Transverse colon (tissue), 4 donors: ENCODE measurements around the gene PPP4R3B. TPM values are rescaled to one million over a fixed set of nuclear protein-coding genes. Genes with fewer than 3 reads are reported as not detected.

Source experiments
- DNase-seq: peaks from one replicate; pipeline ENCODE4 v3.0.0-alpha.2; 2019
- H3K27ac ChIP-seq, 4 donors: fragments of 200-600 bp; sonication (generic); 2 replicates each; pipeline ENCODE4 v1.5.1; 2016 to 2018; ENCODE audit warnings: inconsistent platforms in 4 of 4
- H3K27me3 ChIP-seq: fragments of 200-600 bp; sonication (generic); 2 replicates; pipeline ENCODE4 v1.5.1; 2017; ENCODE audit warnings: inconsistent platforms
- H3K36me3 ChIP-seq, 4 donors: fragments of 200-600 bp; sonication (generic); 2 replicates each; pipeline ENCODE4 v1.5.1; 2017 to 2019; ENCODE audit warnings: inconsistent platforms in 4 of 4
- H3K4me1 ChIP-seq, 4 donors: fragments of 200-600 bp; sonication (generic); 2 replicates each; pipeline ENCODE4 v1.5.1; 2017 to 2020; ENCODE audit warnings: inconsistent platforms in 4 of 4
- H3K4me3 ChIP-seq, 4 donors: fragments of 200-600 bp; sonication (generic); 1 replicate in 1 of 4; 2 replicates in 3 of 4; pipeline versions ENCODE4 v1.5.1 to v1.6.1; 2017 to 2019; ENCODE audit warnings: inconsistent platforms in 4 of 4
- H3K9me3 ChIP-seq, 2 donors: fragments of 200-600 bp; sonication (generic); 2 replicates each; pipeline ENCODE4 v1.5.1; 2017 to 2019; ENCODE audit warnings: inconsistent platforms in 2 of 2
- CTCF ChIP-seq, 5 experiments: fragments of 200-600 bp in 3 of 5; fragments of 450-650 bp in 2 of 5; sonication (generic) in 3 of 5; IDR thresholded peaks; 1 replicate in 2 of 5; 2 replicates in 3 of 5; pipeline ENCODE4 v1.5.1; 2016 to 2017; ENCODE audit warnings: antibody characterized with exemption in 5 of 5, inconsistent platforms in 3 of 5, mild to moderate bottlenecking in 2 of 5, moderate library complexity in 1 of 5
- EP300 ChIP-seq: sonication (generic); formaldehyde crosslinking; IDR thresholded peaks from one replicate; pipeline ENCODE4 v1.6.1; 2017; ENCODE audit warnings: antibody characterized with exemption, low read depth
- POLR2A ChIP-seq: fragments of 450-650 bp; IDR thresholded peaks from one replicate; pipeline ENCODE4 v1.6.1; 2016; ENCODE audit warnings: antibody characterized with exemption, mild to moderate bottlenecking, moderate library complexity
- POLR2AphosphoS5 ChIP-seq, 3 donors: sonication (generic); formaldehyde crosslinking; IDR thresholded peaks; one replicate each; pipeline ENCODE4 v1.6.1; 2016; ENCODE audit warnings: antibody characterized with exemption in 3 of 3
- WGBS, 2 donors: methylation state at CpG; one replicate each; pipeline ENCODE4 v1.1.5; 2018; ENCODE audit warnings: low coverage in 1 of 2; 5-methylcytosine and 5-hydroxymethylcytosine counted together
- in situ Hi-C, 4 donors: fragments of 200-750 bp; cut with MboI; loops; one replicate each; pipeline versions ENCODE4 v1.15.0 to v1.15.1; 2017; ENCODE audit warnings: low sequenced_read_pairs in 3 of 4, low pct_ligation_motif_present in 1 of 4, low pct_unique_long_range_greater_than_20kb in 1 of 4
- intact Hi-C: fragments of 100-400 bp; cut with DNase I; formaldehyde crosslinking; loops from one replicate; pipeline ENCODE4 v1.15.1; 2023; ENCODE audit warnings: low total_unique reads
- total RNA-seq, 4 donors: library from RNA; depleted of rRNA; stranded (reverse); fragments of >200 nt; gene quantifications; one replicate each; pipeline ENCODE4 v1.1.0, GENCODE V29; 2016

PPP4R3B gene
- total RNA-seq, 4 donors from 2014 or later, result 59.5 to 79.7 (median 69.8) TPM

- H3K27me3 ChIP-seq, result no peaks in the 10 kb centered on the region
- WGBS, 2 donors, result 0 to 3% methylated on average over 6 to 35 of the region's 35 CpGs
- peak; percentile 24 for DNase-seq
- H3K36me3 ChIP-seq, result no peaks in the 10 kb centered on the region
- in situ Hi-C loops (no loop called here), intact Hi-C loops (no loop called here)
- H3K4me3 ChIP-seq, result peak overlapping the region; percentile 63 to 95 (median 77)
- no peaks in the 10 kb centered on the region for H3K9me3 ChIP-seq
- TF ChIP-seq POLR2AphosphoS5 (IDR thresholded peaks at IDR 0.05) (no peak), POLR2A (no peak), CTCF (IDR thresholded peaks at IDR 0.05) (no peak), EP300 (no peak)
- H3K27ac ChIP-seq, result peak overlapping the region; percentile 84 to 94 (median 90)
- peaks cover 0 to 15% (median 9%) of the 10 kb centered on the region in 4 donors for H3K4me1 ChIP-seq
Measured at GRCh38 chr2:55519938-55520885, 97.2 kb downstream of the PPP4R3B start.

- TF ChIP-seq POLR2A (no peak), EP300 (no peak), CTCF (IDR thresholded peaks at IDR 0.05) (no peak), POLR2AphosphoS5 (IDR thresholded peaks at IDR 0.05) (no peak)
- H3K27ac ChIP-seq, result peak overlapping the region; percentile 84 to 94 (median 90)
- DNase-seq, result no peak
- intact Hi-C loops, result no loop called here
- no peaks in the 10 kb centered on the region for H3K9me3 ChIP-seq
- peak overlapping the region; percentile 65 to 95 (median 77) for H3K4me3 ChIP-seq
- H3K27me3 ChIP-seq, result no peaks in the 10 kb centered on the region
- WGBS, 2 donors, result 35 to 60% methylated on average over 1 to 9 of the region's 9 CpGs
- in situ Hi-C loops, result no loop called here
- H3K4me1 ChIP-seq, result peaks cover 0 to 15% (median 9%) of the 10 kb centered on the region in 4 donors
- H3K36me3 ChIP-seq, result no peaks in the 10 kb centered on the region
Measured at GRCh38 chr2:55518841-55519165, 98.6 kb downstream of the PPP4R3B start.

- no peaks in the 10 kb centered on the region for H3K36me3 ChIP-seq
- TF ChIP-seq POLR2AphosphoS5 (IDR thresholded peaks at IDR 0.05) (no peak), CTCF (IDR thresholded peaks at IDR 0.05) (peak in 3 of 5 experiments; percentile 4 to 26 (median 13)), POLR2A (no peak)
- intact Hi-C loops, result no loop called here
- H3K4me1 ChIP-seq, result no peaks in the 10 kb centered on the region
- DNase-seq, result no peak
- H3K27ac ChIP-seq, result no peak overlapping the region
- no peak overlapping the region for H3K4me3 ChIP-seq
- WGBS, 2 donors, result 39 to 42% methylated on average over 7 of the region's 7 CpGs
- H3K9me3 ChIP-seq, result no peaks in the 10 kb centered on the region
- in situ Hi-C loops, result no loop called here
- no peaks in the 10 kb centered on the region for H3K27me3 ChIP-seq
Measured at GRCh38 chr2:55511508-55512124, 105.8 kb downstream of the PPP4R3B start.

- intact Hi-C loops, result no loop called here
Measured at GRCh38 chr2:55502590-55503141, 114.8 kb downstream of the PPP4R3B start.

More at GRCh38 chr2:55502590-55503141, 114.8 kb downstream of the PPP4R3B start:
- Histone ChIP-seq H3K4me1 (no peaks in the 10 kb centered on the region), H3K36me3 (no peaks in the 10 kb centered on the region), H3K27ac (no peak overlapping the region), H3K27me3 (no peaks in the 10 kb centered on the region), H3K4me3 (no peak overlapping the region), H3K9me3 (no peaks in the 10 kb centered on the region)
- DNase-seq, result no peak
- WGBS, 2 donors, result 86 to 91% methylated on average over 7 to 9 of the region's 9 CpGs
- TF ChIP-seq CTCF (IDR thresholded peaks at IDR 0.05) (no peak), EP300 (no peak), POLR2A (no peak), POLR2AphosphoS5 (IDR thresholded peaks at IDR 0.05) (no peak)
- in situ Hi-C loops, result no loop called here
